ENCODE results near the gene DNPEP.
A peak's percentile ranks its signal among the peaks of the same experiment; 100 is the strongest.

Gene DNPEP

GRCh38 chr2:219362072-219362471 is 25.6 kb downstream of the DNPEP start:
- DNase-seq (ENCODE audit: low spot score): no peak

GRCh38 chr2:219358170-219359075 is 29.3 kb downstream of the DNPEP start:
- DNase-seq (ENCODE audit: low spot score): no peak

- no peak for DNase-seq (ENCODE audit: low spot score)
These were observed 30.9 kb downstream of the DNPEP start for GRCh38 chr2:219356834-219357233.

GRCh38 chr2:219354582-219354981 is 33.1 kb downstream of the DNPEP start:
- no peak for DNase-seq (ENCODE audit: low spot score)

- no peak for DNase-seq (ENCODE audit: low spot score)
These were observed 34.6 kb downstream of the DNPEP start for GRCh38 chr2:219353129-219353528.

- DNase-seq (ENCODE audit: low spot score): peak; percentile 36
These were observed 35.2 kb downstream of the DNPEP start for GRCh38 chr2:219352448-219353023.

GRCh38 chr2:219350710-219351221 is 36.9 kb downstream of the DNPEP start:
- no peak for DNase-seq (ENCODE audit: low spot score)

- DNase-seq (ENCODE audit: low spot score): no peak
These were observed 37.5 kb downstream of the DNPEP start for GRCh38 chr2:219350215-219350614.

GRCh38 chr2:219344751-219345430 is 42.8 kb downstream of the DNPEP start:
- no peak for DNase-seq (ENCODE audit: low spot score)

- DNase-seq (ENCODE audit: low spot score): no peak
These were observed 52.3 kb downstream of the DNPEP start for GRCh38 chr2:219335373-219335786.

- no peak for DNase-seq (ENCODE audit: low spot score)
These were observed 53.6 kb downstream of the DNPEP start for GRCh38 chr2:219334076-219334475.

GRCh38 chr2:219332542-219332941 is 55.2 kb downstream of the DNPEP start, which contains the start of gene RESP18:
TSS of gene RESP18 (minus strand) at chr2:219332744.
- DNase-seq (ENCODE audit: low spot score): no peak

- no peak for DNase-seq (ENCODE audit: low spot score)
These were observed 56.0 kb downstream of the DNPEP start for GRCh38 chr2:219331560-219332213.

GRCh38 chr2:219327719-219328118 is 60.0 kb downstream of the DNPEP start:
- DNase-seq (ENCODE audit: low spot score): no peak

- no peak for DNase-seq (ENCODE audit: low spot score)
These were observed 61.9 kb downstream of the DNPEP start for GRCh38 chr2:219325657-219326315.

- no peak for DNase-seq (ENCODE audit: low spot score)
These were observed 62.6 kb downstream of the DNPEP start for GRCh38 chr2:219325136-219325535.

GRCh38 chr2:219323434-219323833 is 64.3 kb downstream of the DNPEP start:
- DNase-seq (ENCODE audit: low spot score): no peak
